Stimulated activated CD8-positive, alpha-beta memory T cell treated with anti-CD3 and anti-CD28 coated beads, Interleukin-4, amount 100 ng/mL, for 48 hours (primary cell): Measurements from ENCODE around the gene GREB1L.
"Not testable (repeated sequence)": the region's sequence is repeated elsewhere in the genome, so short reads cannot be mapped to it uniquely, and the experiment has no call there.

ENCODE experiments used
- DNase-seq: peaks from one replicate; pipeline ENCODE4 v3.0.0-alpha.2; 2020

The GREB1L gene

GRCh38 chr18:21265971-21266673, 24.1 kb downstream of the GREB1L start:
- DNase-seq, result no peak

DNA sequence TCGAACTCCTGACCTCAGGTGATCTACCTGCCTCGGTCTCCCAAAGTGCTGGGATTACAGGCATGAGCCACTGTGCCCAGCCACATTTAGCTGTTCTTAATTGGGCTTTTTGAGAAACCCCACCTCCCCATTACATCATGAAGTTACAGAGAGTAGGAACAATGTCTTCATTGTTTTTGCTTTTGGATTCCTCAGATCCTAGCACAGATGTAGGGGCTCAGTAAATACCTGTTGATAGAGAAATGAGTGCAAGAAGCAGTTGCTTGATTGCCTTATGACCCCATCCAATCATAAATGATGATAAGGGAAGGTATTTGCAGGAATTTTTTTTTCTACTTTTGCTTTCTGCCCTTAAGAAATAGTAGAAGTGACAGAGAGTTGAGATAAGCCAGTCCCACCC, 25.4 kb downstream of the GREB1L start:
- DNase-seq, result no peak

GRCh38 chr18:21269349-21269748, 27.3 kb downstream of the GREB1L start:
- DNase-seq, result no peak

- DNase-seq, result no peak
Observed at GRCh38 chr18:21270453-21270852, 28.4 kb downstream of the GREB1L start.

- no peak for DNase-seq
Observed at GRCh38 chr18:21272016-21272579, 30.1 kb downstream of the GREB1L start.

DNA sequence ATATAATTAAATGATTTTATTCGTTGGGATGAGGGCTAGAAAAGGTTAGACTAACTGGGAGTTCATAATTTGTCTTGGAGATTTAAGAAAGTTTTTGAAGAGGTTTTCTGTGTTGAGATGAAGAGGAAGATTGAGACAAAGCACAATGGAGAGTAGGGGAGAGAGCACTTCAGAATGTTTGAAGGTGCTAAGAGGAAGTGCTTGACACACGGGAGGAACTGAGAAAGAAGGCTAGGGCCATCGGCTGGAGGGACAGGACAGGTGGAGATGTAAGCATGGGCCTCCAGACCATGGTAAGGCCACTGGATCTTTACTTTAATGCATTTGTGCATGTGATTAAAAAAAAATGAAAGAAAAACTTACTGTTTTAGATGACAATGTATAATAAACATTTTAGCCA, 31.5 kb downstream of the GREB1L start:
- DNase-seq, result no peak

GRCh38 chr18:21275645-21276044, 33.6 kb downstream of the GREB1L start:
- no peak for DNase-seq

- DNase-seq, result no peak
Observed at GRCh38 chr18:21277578-21277977, 35.5 kb downstream of the GREB1L start.

DNA sequence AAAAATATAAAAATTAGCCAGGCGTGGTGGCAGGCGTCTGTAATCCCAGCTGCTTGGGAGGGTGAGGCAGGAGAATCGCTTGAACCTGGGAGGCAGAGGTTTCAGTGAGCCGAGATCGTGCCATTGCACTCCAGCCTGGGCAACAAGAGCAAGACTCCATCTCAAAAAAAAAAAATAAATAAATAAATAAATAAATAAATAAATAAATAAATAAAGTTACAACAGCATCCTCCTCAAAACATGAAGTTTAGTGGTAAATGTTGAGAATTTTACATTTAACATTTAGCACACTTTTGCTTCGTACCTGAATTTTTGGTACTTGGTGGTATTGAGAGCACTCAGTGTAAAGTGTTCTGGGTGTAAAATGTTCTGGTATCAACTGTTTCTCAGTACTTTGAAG, 36.2 kb downstream of the GREB1L start:
- DNase-seq, result not testable (repeated sequence)

- no peak for DNase-seq
Observed at GRCh38 chr18:21281603-21282002, 39.6 kb downstream of the GREB1L start.

DNA sequence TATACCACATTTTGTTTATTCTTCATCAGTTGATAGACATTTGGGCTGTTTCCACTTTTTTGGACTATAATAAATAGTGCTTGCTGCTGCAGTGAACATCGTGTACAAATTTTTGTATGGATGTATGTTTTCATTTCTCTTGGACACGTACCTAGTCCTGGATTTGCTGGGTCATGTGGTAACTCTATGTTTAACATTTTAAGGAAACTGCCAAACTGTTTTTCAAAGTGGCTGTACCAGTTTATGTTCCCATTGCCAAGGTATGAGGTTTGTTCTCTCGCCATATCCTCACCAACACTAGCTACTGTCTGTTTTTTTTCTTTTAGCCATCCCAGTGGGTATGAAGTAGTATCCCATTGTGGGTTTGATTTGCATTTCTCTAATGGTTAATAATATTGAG, 42.5 kb downstream of the GREB1L start:
- no peak for DNase-seq

DNA sequence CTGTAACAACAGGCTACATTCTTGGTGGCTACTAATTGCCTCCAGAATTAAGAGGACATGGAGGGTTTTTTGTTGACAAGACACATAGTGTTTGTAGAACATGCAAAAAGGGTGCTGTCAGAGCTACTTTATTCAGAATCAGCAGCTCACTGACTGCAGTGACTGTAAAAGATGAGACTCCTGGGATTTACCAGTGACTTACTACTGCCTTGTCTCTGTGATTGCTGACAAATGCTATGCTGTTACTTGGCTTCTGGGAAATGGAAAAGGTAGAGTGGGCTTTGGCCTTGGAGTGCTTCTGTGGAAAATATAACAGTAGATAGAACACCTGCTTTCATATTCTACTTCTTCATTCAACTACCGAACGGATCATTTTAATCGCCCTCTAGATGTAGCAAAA, 47.8 kb downstream of the GREB1L start:
- DNase-seq, result no peak

DNA sequence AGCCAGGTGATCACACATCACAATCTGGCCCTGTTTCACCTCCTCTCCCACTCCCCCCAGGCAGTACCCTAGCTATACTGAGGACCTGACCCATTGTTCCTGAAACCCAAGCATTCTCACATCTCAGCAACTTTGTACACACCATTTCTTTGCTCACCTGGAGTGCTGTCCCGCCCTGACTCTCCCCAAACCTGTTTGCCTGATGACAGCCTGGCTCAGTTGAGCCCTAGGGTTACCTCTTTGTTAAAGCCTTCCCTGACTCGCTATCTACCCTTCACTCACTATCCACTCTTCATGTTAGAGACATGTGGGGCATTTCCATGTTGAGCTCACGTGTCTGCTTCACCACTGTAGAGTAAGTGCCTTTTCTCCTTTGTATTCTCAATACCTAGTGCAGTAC, 49.1 kb downstream of the GREB1L start:
- DNase-seq, result no peak

DNA sequence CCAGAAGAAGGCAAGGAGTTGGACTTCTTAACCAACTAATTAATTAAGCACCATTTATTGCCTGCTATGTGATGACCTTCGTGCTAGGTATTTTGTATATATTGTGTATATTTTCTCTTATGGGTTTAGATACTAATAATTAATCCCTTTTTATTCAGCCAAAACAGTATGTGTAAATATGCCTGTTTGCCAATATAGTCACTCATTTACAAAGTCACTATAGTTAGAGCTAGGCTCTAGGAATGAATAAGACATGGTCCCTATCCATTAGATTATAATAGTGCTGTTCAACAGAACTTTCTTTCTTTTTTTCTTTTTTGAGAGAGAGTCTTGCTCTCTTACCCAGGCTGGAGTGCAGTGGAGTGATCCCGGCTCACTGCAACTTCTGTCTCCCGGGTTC, 51.4 kb downstream of the GREB1L start:
- DNase-seq, result no peak

- DNase-seq, result no peak
Observed at GRCh38 chr18:21295101-21295500, 53.1 kb downstream of the GREB1L start.

DNA sequence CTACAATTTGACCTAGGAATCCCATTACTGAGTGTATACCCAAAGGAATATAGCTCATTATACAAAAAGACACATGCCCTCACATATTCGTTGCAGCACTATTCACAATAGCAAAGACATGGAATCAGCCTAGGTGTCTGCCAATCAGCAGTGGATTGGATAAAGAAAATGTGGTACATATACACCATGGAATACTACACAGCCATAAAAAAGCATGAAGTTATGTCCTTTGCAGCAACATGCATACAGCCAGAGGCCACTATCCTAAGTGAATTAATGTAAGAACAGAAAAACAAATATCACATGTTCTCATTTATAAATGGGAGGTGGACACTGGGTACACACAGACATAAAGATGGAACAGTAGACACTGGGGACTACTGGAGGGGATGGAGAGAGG, 54.0 kb downstream of the GREB1L start:
- no peak for DNase-seq

DNA sequence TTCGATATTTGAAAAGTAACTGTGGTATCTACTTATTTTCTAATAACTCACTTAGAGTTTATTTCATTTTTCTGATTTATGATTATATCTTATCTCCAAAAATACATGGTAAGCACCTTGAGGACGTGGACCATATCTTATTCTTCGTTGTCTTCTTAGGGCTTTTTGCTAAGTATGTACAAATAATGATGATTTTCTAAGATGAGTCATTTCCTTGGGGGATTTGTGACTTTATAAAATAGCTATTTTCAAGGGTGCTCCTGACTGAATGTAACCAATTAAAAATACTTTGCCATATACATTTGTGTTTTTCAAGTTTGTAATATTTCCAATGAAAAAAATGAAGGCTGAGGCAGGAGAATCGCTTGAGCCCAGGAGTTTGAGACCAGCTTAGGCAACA, 56.3 kb downstream of the GREB1L start:
- DNase-seq, result no peak

GRCh38 chr18:21300035-21300907, 58.2 kb downstream of the GREB1L start:
- DNase-seq, result no peak

GRCh38 chr18:21300908-21301200, 58.8 kb downstream of the GREB1L start:
- no peak for DNase-seq

GRCh38 chr18:21303445-21303844, 61.4 kb downstream of the GREB1L start:
- DNase-seq, result no peak

GRCh38 chr18:21303895-21304294, 61.9 kb downstream of the GREB1L start:
- DNase-seq, result no peak

- DNase-seq, result no peak
Observed at GRCh38 chr18:21305621-21306020, 63.6 kb downstream of the GREB1L start.

DNA sequence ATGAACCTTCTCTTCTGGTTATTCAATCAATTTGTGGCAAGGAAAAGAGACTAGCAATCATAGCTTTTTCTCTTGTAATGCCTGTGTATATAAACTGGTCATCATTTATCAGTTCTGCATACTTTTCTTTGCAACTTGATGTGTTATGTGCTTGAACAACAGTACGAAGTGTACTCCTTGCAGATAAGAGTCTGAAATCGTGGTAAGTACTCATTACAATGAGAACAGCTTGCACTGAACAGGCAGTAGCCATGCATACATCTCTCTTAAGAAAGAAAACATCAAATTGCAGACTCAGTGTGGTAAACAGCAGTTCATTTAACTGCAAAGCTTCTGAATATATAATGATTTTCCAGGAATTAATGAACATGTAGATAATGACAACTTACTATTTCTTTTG, 64.3 kb downstream of the GREB1L start:
- DNase-seq, result no peak

DNA sequence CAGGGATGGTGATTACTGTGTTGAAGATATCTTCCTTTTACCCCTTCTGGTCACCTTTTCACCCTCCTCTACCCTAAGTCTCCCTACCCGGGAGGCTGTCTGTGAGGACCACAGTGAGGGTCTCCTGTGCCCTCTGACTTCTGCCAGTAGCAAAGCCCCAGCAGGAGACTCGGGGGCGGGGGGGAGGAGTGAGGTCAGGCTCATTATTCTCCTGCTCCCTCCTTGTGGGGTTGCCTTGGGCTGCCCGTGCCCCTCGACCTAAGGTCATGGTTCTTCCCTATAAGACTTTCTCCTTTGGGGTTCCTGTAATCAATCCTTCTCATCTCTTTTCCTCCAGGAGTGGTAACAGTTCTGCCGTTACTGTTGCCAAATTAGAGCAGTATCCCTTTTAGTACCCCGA, 65.5 kb downstream of the GREB1L start:
- DNase-seq, result no peak
